ENCODE measurements around the gene HSD11B2. TPM values are rescaled to one million over a fixed set of nuclear protein-coding genes. Genes with fewer than 3 reads are reported as not detected.

HSD11B2 gene
- total and polyA plus RNA-seq, 2 donors (not counting 1 experiment from before 2014, with no cell fraction given), result 0.15 TPM; not detected in 1

DNA sequence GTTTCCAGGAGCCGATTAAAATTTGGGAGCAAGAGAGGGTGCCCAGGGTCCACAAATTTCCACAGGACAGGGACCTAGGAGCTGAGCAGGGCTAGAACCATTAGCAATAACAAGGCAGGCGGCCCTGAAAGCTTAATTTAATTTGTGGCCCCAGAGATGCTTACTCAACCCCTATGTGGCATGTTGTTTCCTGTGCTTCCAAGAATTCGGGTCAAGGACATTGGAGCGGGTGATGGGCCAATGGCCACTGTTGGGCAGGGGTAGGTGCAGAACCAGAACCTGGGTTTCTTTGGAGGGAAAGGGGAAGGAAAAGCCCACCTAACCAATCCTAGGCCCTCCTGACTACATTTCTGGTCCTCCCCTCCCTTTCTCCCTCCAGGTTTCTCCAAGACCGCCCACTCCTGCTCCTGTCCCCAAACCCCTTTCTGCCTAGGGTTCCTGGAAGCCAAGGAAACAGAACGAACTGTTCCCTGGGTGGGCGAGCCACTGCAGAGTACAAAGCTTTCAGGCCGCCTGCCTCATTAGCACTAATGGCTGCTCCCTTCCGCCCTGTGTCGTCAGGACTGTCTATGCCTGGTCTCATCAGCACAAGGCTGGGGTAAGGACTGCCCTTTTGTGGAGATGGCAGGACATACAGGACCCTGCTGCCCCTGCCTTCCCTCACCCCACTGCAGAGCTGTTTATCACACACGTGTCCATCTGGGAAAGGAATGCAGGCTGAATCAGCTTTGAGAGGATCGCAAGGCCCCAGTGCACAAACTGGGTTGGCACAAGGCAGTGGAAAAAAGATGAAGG is 53.0 kb downstream of the HSD11B2 start:
- peaks cover 13% of the 10 kb centered on the region for H3K4me1 ChIP-seq (ENCODE audit: control insufficient read depth, extremely low read depth, insufficient read depth, low read length)
- peaks cover 18% of the 10 kb centered on the region for H3K79me2 ChIP-seq (ENCODE audit: control insufficient read depth, insufficient read depth, low read length)
- no peaks in the 10 kb centered on the region for H4K20me1 ChIP-seq (ENCODE audit: control insufficient read depth, extremely low read depth, insufficient read depth, low read length)
- peaks cover 4% of the 10 kb centered on the region for H3K36me3 ChIP-seq (ENCODE audit: control insufficient read depth, insufficient read depth, low read length)
- no peaks in the 10 kb centered on the region for H3K9me3 ChIP-seq (ENCODE audit: control insufficient read depth, insufficient read depth, low read depth, low read length)
- H2AFZ ChIP-seq (ENCODE audit: low read length), result no peak overlapping the region
- H3K27me3 ChIP-seq (ENCODE audit: control insufficient read depth, insufficient read depth, low read length), result no peaks in the 10 kb centered on the region
- no peak for TF ChIP-seq EZH2 (IDR thresholded peaks at IDR 0.05; ENCODE audit: low read length, missing control alignments)
- TF ChIP-seq, protein P1, sequence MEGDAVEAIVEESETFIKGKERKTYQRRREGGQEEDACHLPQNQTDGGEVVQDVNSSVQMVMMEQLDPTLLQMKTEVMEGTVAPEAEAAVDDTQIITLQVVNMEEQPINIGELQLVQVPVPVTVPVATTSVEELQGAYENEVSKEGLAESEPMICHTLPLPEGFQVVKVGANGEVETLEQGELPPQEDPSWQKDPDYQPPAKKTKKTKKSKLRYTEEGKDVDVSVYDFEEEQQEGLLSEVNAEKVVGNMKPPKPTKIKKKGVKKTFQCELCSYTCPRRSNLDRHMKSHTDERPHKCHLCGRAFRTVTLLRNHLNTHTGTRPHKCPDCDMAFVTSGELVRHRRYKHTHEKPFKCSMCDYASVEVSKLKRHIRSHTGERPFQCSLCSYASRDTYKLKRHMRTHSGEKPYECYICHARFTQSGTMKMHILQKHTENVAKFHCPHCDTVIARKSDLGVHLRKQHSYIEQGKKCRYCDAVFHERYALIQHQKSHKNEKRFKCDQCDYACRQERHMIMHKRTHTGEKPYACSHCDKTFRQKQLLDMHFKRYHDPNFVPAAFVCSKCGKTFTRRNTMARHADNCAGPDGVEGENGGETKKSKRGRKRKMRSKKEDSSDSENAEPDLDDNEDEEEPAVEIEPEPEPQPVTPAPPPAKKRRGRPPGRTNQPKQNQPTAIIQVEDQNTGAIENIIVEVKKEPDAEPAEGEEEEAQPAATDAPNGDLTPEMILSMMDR (conservative IDR thresholded peaks at IDR 0.05 in 1 of 2, IDR thresholded peaks at IDR 0.05 in 1 of 2; ENCODE audit: low read depth in 1 of 2, low read length in 2 of 2), result no peak
- no peak overlapping the region for H3K4me3 ChIP-seq (replicated peaks in 1 of 4; ENCODE audit: control extremely low read depth in 1 of 4, insufficient read depth in 1 of 4, low read depth in 3 of 4, low read length in 4 of 4)
- H3K4me2 ChIP-seq (ENCODE audit: extremely low read depth, insufficient read depth, low read length), result no peak overlapping the region
- H3K9ac ChIP-seq (ENCODE audit: insufficient read depth, low read length), result no peak overlapping the region
- no peak overlapping the region for H3K27ac ChIP-seq (ENCODE audit: insufficient read depth, low read length)
- DNase-seq (ENCODE audit: low read depth in 2 of 2), result no peak

DNA sequence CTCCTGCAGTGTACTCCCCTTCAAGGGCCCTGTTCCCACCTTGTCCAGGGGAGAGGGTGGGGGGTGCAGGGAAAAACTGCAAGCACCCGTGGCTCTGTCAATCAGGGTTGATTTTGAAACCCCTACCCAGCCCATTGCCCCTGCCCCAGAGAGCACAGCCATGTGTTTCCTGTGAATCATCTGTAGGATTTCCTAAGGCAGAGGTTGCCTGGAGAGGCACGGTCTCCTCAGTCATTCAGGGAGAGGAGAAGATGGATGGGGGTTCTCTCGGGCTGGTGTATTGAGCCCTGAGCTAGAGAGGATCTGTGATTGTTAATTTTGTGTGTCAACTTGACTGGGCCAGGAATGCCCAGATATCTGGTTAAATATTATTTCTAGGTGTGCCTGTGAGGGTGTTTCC is 55.9 kb downstream of the HSD11B2 start:
- no peak overlapping the region for H2AFZ ChIP-seq (ENCODE audit: low read length)
- DNase-seq (ENCODE audit: low read depth in 2 of 2), result no peak
- peaks cover 5% of the 10 kb centered on the region for H3K4me1 ChIP-seq (ENCODE audit: control insufficient read depth, extremely low read depth, insufficient read depth, low read length)
- no peaks in the 10 kb centered on the region for H3K79me2 ChIP-seq (ENCODE audit: control insufficient read depth, insufficient read depth, low read length)
- no peaks in the 10 kb centered on the region for H4K20me1 ChIP-seq (ENCODE audit: control insufficient read depth, extremely low read depth, insufficient read depth, low read length)
- peaks cover 4% of the 10 kb centered on the region for H3K36me3 ChIP-seq (ENCODE audit: control insufficient read depth, insufficient read depth, low read length)
- no peak overlapping the region for H3K27ac ChIP-seq (ENCODE audit: insufficient read depth, low read length)
- H3K27me3 ChIP-seq (ENCODE audit: control insufficient read depth, insufficient read depth, low read length), result no peaks in the 10 kb centered on the region
- H3K4me3 ChIP-seq (replicated peaks in 1 of 4; ENCODE audit: control extremely low read depth in 1 of 4, insufficient read depth in 1 of 4, low read depth in 3 of 4, low read length in 4 of 4), result no peak overlapping the region
- H3K4me2 ChIP-seq (ENCODE audit: extremely low read depth, insufficient read depth, low read length), result no peak overlapping the region
- TF ChIP-seq, protein P1 (conservative IDR thresholded peaks at IDR 0.05 in 1 of 2, IDR thresholded peaks at IDR 0.05 in 1 of 2; ENCODE audit: low read depth in 1 of 2, low read length in 2 of 2), result no peak
- TF ChIP-seq EZH2 (IDR thresholded peaks at IDR 0.05; ENCODE audit: low read length, missing control alignments), result no peak
- H3K9ac ChIP-seq (ENCODE audit: insufficient read depth, low read length), result no peak overlapping the region
- H3K9me3 ChIP-seq (ENCODE audit: control insufficient read depth, insufficient read depth, low read depth, low read length), result no peaks in the 10 kb centered on the region

Other genes starting within 250 kb of the HSD11B2 start
- 21.8 and 28.4 TPM in 2 replicates for gene MATCAP1, start 247.2 kb upstream of the HSD11B2 start, total RNA-seq
- 12.7 and 16.6 TPM in 2 replicates for gene MATCAP1, start 247.2 kb upstream of the HSD11B2 start, polyA plus RNA-seq
- 0.26 and 0.33 TPM in 2 replicates for gene EXOC3L1, start 241.0 kb upstream of the HSD11B2 start, total RNA-seq
- gene EXOC3L1, start 241.0 kb upstream of the HSD11B2 start, polyA plus RNA-seq, result 0.09 TPM in 1 of 2 replicates, not detected in the other
- 42.4 and 48.3 TPM in 2 replicates for gene E2F4, start 239.0 kb upstream of the HSD11B2 start, total RNA-seq
- gene E2F4, start 239.0 kb upstream of the HSD11B2 start, polyA plus RNA-seq, result 59.9 and 70.4 TPM in 2 replicates
- gene ELMO3, start 232.0 kb upstream of the HSD11B2 start, total RNA-seq, result 0.26 and 0.33 TPM in 2 replicates
- gene ELMO3, start 232.0 kb upstream of the HSD11B2 start, polyA plus RNA-seq, result 0.36 and 0.42 TPM in 2 replicates
- 25.7 and 26.3 TPM in 2 replicates for gene TMEM208, start 204.0 kb upstream of the HSD11B2 start, total RNA-seq
- 43.2 and 53.5 TPM in 2 replicates for gene TMEM208, start 204.0 kb upstream of the HSD11B2 start, polyA plus RNA-seq
- gene FHOD1, start 183.6 kb upstream of the HSD11B2 start, total RNA-seq, result 7.1 and 13.9 TPM in 2 replicates
- gene FHOD1, start 183.6 kb upstream of the HSD11B2 start, polyA plus RNA-seq, result 25.8 and 32.7 TPM in 2 replicates
- 1.0 and 2.3 TPM in 2 replicates for gene SLC9A5, start 182.1 kb upstream of the HSD11B2 start, total RNA-seq
- gene SLC9A5, start 182.1 kb upstream of the HSD11B2 start, polyA plus RNA-seq, result 1.9 and 2.0 TPM in 2 replicates
- gene PLEKHG4, start 151.6 kb upstream of the HSD11B2 start, total RNA-seq, result 23.6 and 37.7 TPM in 2 replicates
- gene PLEKHG4, start 151.6 kb upstream of the HSD11B2 start, polyA plus RNA-seq, result 9.9 and 11.5 TPM in 2 replicates
- gene KCTD19, start 104.4 kb upstream of the HSD11B2 start, total RNA-seq, result under 0.01 and 0.17 TPM in 2 replicates
- gene KCTD19, start 104.4 kb upstream of the HSD11B2 start, polyA plus RNA-seq, result 0.10 TPM in 1 of 2 replicates, not detected in the other
- gene LRRC36, start 104.3 kb upstream of the HSD11B2 start, total RNA-seq, result 0.51 and 0.66 TPM in 2 replicates
- 0.06 and 0.38 TPM in 2 replicates for gene LRRC36, start 104.3 kb upstream of the HSD11B2 start, polyA plus RNA-seq
- gene TPPP3, start 37.6 kb upstream of the HSD11B2 start, total RNA-seq, result 1.5 and 3.8 TPM in 2 replicates
- 2.9 and 6.5 TPM in 2 replicates for gene TPPP3, start 37.6 kb upstream of the HSD11B2 start, polyA plus RNA-seq
- gene ZDHHC1, start 14.6 kb upstream of the HSD11B2 start, total RNA-seq, result 4.4 and 6.4 TPM in 2 replicates
- 2.3 and 2.7 TPM in 2 replicates for gene ZDHHC1, start 14.6 kb upstream of the HSD11B2 start, polyA plus RNA-seq
- 68.1 and 91.2 TPM in 2 replicates for gene ATP6V0D1, start 50.0 kb downstream of the HSD11B2 start, total RNA-seq
- gene ATP6V0D1, start 50.0 kb downstream of the HSD11B2 start, polyA plus RNA-seq, result 183 and 230 TPM in 2 replicates
- gene AGRP, start 52.4 kb downstream of the HSD11B2 start, total RNA-seq, result not detected in 2 replicates
- gene AGRP, start 52.4 kb downstream of the HSD11B2 start, polyA plus RNA-seq, result not detected in 2 replicates
- gene RIPOR1, start 97.7 kb downstream of the HSD11B2 start, total RNA-seq, result 19.5 and 26.6 TPM in 2 replicates
- 13.7 and 16.0 TPM in 2 replicates for gene RIPOR1, start 97.7 kb downstream of the HSD11B2 start, polyA plus RNA-seq
- 20.0 and 21.1 TPM in 2 replicates for gene CTCF, start 131.4 kb downstream of the HSD11B2 start, total RNA-seq
- 20.9 and 32.6 TPM in 2 replicates for gene CTCF, start 131.4 kb downstream of the HSD11B2 start, polyA plus RNA-seq
- 0.17 and 0.26 TPM in 2 replicates for gene CARMIL2, start 214.0 kb downstream of the HSD11B2 start, total RNA-seq
- gene CARMIL2, start 214.0 kb downstream of the HSD11B2 start, polyA plus RNA-seq, result 0.02 and 0.07 TPM in 2 replicates
- 9.2 and 9.5 TPM in 2 replicates for gene ACD, start 229.1 kb downstream of the HSD11B2 start, total RNA-seq
- gene ACD, start 229.1 kb downstream of the HSD11B2 start, polyA plus RNA-seq, result 7.9 and 16.1 TPM in 2 replicates
- gene PARD6A, start 229.8 kb downstream of the HSD11B2 start, total RNA-seq, result 4.1 and 4.8 TPM in 2 replicates
- gene PARD6A, start 229.8 kb downstream of the HSD11B2 start, polyA plus RNA-seq, result 0.36 and 1.0 TPM in 2 replicates
- 17.8 and 19.0 TPM in 2 replicates for gene ENKD1, start 235.6 kb downstream of the HSD11B2 start, total RNA-seq
- 3.2 and 3.7 TPM in 2 replicates for gene ENKD1, start 235.6 kb downstream of the HSD11B2 start, polyA plus RNA-seq
- 5.6 and 9.2 TPM in 2 replicates for gene C16orf86, start 235.7 kb downstream of the HSD11B2 start, total RNA-seq
- 0.63 and 0.73 TPM in 2 replicates for gene C16orf86, start 235.7 kb downstream of the HSD11B2 start, polyA plus RNA-seq

Data from fibroblast of lung (primary cell).